BE2C (cell line): Measurements from ENCODE around the gene HS3ST3B1.

Experiments used
- DNase-seq: peaks from one replicate; pipeline ENCODE4 v3.0.0-alpha.2; 2020
- H3K27me3 ChIP-seq: fragments of 250-450 bp; sonication (Bioruptor Pico); 2 replicates; pipeline ENCODE4 v1.5.1; 2020; ENCODE audit warnings: mild to moderate bottlenecking
- H3K36me3 ChIP-seq: fragments of 250-450 bp; sonication (Bioruptor Pico); 2 replicates; pipeline ENCODE4 v1.5.1; 2020; ENCODE audit warnings: mild to moderate bottlenecking
- H3K4me1 ChIP-seq: fragments of 250-450 bp; sonication (Bioruptor Pico); 2 replicates; pipeline ENCODE4 v1.5.1; 2020
- H3K4me3 ChIP-seq: 2 replicates; pipeline ENCODE4 v1.5.1; 2011; ENCODE audit warnings: low read depth, low read length
- H3K9me3 ChIP-seq: fragments of 250-450 bp; sonication (Bioruptor Pico); 2 replicates; pipeline ENCODE4 v1.5.1; 2020
- CTCF ChIP-seq: IDR thresholded peaks from 2 replicates; pipeline ENCODE4 v1.5.1; 2012; ENCODE audit warnings: mild to moderate bottlenecking, low read depth, low read length

The HS3ST3B1 gene

DNA sequence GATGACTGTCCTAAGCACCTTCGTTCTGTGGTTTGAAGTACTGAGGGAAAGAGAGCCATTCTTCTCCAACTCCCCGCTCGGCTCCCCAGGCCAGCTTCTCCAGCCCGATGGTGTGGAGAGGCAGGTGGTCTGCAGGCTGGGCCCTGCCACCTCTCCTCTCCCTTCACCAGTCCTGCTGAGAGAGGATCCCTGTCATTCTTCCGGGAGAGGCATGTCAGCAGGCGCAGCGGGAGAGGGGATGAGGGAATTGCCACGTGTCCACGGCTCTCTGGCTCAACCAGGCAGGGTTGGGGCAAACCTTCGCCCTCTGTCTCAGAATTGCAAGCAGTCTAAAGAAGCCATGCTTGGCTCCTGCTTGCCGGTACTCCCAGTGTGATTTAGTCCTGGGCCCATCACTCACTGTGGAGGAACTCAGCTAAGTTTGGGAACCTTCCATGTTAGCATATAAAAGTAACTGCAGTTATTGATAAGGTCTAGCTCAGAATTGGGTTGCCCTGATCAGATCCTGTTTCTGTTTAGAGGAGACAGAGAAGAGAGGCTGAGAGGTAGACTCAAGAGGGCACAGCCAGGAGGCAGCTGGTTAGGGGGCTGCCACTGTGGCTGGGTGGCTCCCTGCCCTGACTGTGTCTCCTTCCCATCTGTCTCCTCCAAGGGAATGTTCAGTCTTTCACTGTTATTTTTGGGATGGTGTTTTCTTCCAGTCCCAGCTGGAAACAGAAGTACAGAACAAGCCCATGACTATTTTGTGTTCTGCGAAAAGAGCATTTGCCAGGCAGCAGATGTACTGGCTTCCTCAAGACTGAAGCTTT lies 17.4 kb downstream of the HS3ST3B1 start:
- Histone ChIP-seq H3K36me3 (no peaks in the 10 kb centered on the region), H3K4me1 (no peaks in the 10 kb centered on the region), H3K27me3 (no peaks in the 10 kb centered on the region), H3K9me3 (no peaks in the 10 kb centered on the region), H3K4me3 (no peak overlapping the region)
- TF ChIP-seq CTCF = no peak
- DNase-seq = no peak

DNA sequence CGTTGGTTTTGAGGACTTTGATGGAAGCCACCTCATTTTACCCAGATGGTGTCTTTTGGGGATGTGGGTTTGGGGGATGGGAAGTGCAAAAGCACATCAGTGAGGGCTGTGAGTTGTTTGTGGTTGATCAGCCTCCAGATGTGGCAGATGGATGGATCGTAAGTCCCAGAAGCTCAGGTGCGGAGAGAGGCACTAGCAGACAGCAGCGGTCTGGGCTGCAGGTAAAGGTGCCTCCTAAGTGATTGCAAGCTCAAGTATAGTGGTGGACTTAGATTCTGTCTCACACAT lies 18.0 kb downstream of the HS3ST3B1 start:
- no peaks in the 10 kb centered on the region for H3K27me3 ChIP-seq
- no peaks in the 10 kb centered on the region for H3K36me3 ChIP-seq
- H3K9me3 ChIP-seq = no peaks in the 10 kb centered on the region
- no peak overlapping the region for H3K4me3 ChIP-seq
- H3K4me1 ChIP-seq = no peaks in the 10 kb centered on the region
- DNase-seq = no peak
- TF ChIP-seq CTCF = no peak

DNA sequence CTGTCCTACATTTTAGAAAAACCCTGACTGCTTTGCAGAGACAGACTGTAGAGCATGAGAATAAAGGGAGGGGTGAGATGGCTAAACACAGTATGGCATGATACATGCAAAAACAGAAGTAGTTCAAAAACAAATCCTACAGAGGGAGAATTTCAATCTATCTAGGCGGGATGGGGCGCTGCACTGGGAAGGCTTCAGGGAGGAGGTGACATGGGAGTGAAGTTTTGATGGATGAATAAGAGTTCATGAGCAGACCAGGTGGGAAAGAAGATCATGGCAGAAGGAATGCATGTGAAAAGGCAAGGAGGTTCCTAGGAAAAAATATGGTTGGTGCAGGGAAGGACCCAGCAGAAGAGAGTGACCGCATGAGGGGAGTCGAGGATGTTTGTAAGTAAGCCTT lies 19.2 kb downstream of the HS3ST3B1 start:
- Histone ChIP-seq H3K4me1 (no peaks in the 10 kb centered on the region), H3K36me3 (no peaks in the 10 kb centered on the region), H3K27me3 (no peaks in the 10 kb centered on the region), H3K4me3 (no peak overlapping the region), H3K9me3 (no peaks in the 10 kb centered on the region)
- TF ChIP-seq CTCF = no peak
- no peak for DNase-seq

DNA sequence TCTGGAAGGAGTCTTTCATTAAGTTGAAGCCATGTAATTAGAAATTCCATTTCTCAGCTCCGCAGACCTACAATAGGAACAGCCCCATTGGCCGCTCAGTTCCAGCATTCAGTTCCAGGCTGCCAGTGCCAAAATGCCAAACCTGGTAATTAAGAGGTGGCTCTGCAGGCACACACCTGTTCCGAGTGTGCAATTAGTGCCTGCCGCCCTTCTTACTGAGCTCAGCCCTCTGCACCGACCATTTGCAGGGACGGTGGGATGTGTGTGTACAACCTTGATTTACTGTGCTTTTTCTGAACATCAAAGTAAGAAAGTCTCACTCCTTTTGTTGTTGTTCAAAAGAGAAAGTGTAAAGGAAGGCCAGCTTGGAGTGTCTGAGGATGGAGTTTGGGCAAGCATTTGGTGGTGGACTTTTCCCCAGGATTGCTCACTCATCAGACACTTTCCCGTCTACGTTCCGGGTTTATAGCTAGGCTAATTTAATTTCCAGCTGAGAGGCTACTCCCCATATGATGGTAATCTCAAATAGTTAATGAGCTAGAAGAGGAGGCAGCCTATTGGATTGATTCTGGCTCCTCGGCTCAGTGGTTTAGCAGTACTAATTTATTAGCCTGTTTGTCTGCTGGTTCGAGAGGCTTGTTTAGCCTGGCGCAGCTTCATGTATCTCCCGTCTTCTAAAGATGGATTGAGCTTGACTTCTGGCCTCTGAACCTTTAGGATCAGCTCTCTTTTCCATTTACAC lies 20.0 kb downstream of the HS3ST3B1 start:
- H3K9me3 ChIP-seq = no peaks in the 10 kb centered on the region
- no peaks in the 10 kb centered on the region for H3K36me3 ChIP-seq
- H3K4me1 ChIP-seq = no peaks in the 10 kb centered on the region
- no peak for TF ChIP-seq CTCF
- no peak overlapping the region for H3K4me3 ChIP-seq
- no peaks in the 10 kb centered on the region for H3K27me3 ChIP-seq
- no peak for DNase-seq

DNA sequence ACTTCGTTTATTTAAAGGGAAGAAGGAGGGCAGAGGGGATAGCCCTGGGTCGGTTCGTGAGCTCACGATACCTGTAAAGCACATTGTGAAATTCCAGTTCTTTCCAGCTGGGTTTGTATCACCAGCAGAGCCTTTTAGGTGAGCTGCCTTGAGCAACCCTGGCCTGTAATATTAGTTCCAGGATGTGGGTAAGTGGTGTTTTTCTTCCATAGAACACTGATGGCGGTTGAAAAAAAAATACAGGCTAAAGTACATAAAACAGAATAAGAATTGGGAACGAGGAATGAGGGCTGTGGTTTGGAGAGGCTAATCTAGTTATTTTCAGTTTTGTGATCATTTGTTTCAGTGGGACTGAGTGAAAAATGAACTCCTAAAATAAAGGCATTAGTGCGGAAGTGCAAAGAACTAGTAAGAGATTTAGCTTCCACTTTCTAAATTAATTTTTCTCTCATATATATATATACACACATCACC lies 20.6 kb downstream of the HS3ST3B1 start:
- no peaks in the 10 kb centered on the region for H3K36me3 ChIP-seq
- H3K27me3 ChIP-seq = no peaks in the 10 kb centered on the region
- no peak for DNase-seq
- no peaks in the 10 kb centered on the region for H3K9me3 ChIP-seq
- no peak overlapping the region for H3K4me3 ChIP-seq
- no peaks in the 10 kb centered on the region for H3K4me1 ChIP-seq
- no peak for TF ChIP-seq CTCF
